Fibroblast of the aortic adventitia (primary cell): Measurements from ENCODE around the gene LSG1. TPM values are rescaled to one million over a fixed set of nuclear protein-coding genes. Genes with fewer than 3 reads are reported as not detected.
A peak's percentile ranks its signal among the peaks of the same experiment; 100 is the strongest.

Experiments
- DNase-seq: peaks from one replicate; pipeline ENCODE4 v3.0.0-alpha.2; 2010; ENCODE audit warnings: low read depth
- H3K4me3 ChIP-seq: 2 replicates; pipeline ENCODE4 v1.5.1; 2011; ENCODE audit warnings: low read depth, mild to moderate bottlenecking, control low read depth, low read length, moderate library complexity
- CTCF ChIP-seq: IDR thresholded peaks from 2 replicates; pipeline ENCODE4 v1.5.1; 2011; ENCODE audit warnings: mild to moderate bottlenecking, low read length, control low read depth, inconsistent platforms; ENCODE audit not compliant: insufficient read depth
- total RNA-seq: library from RNA; depleted of rRNA; stranded (reverse); fragments of >200 nt; gene quantifications from 2 replicates; pipeline ENCODE4 v1.2.3, GENCODE V29; 2012; ENCODE audit warnings: low replicate concordance

The LSG1 gene
- total RNA-seq, 1 donor = 30.6 TPM

GRCh38 chr3:194620196-194620595 lies 51.8 kb downstream of the LSG1 start:
- TF ChIP-seq CTCF = no peak
- DNase-seq = no peak
- no peak overlapping the region for H3K4me3 ChIP-seq

- TF ChIP-seq CTCF = no peak
- DNase-seq = no peak
Observed at GRCh38 chr3:194619741-194620140, 52.2 kb downstream of the LSG1 start.

GRCh38 chr3:194618858-194619608 lies 53.0 kb downstream of the LSG1 start:
- TF ChIP-seq CTCF = no peak
- DNase-seq = no peak
- H3K4me3 ChIP-seq = no peak overlapping the region

More at GRCh38 chr3:194619741-194620140, 52.2 kb downstream of the LSG1 start:
- no peak overlapping the region for H3K4me3 ChIP-seq

- H3K4me3 ChIP-seq = no peak overlapping the region
- TF ChIP-seq CTCF = no peak
- peak; percentile 37 for DNase-seq
Observed at GRCh38 chr3:194617827-194618226, 54.2 kb downstream of the LSG1 start.

- TF ChIP-seq CTCF = no peak
- H3K4me3 ChIP-seq = no peak overlapping the region
- DNase-seq = no peak
Observed at GRCh38 chr3:194617143-194617671, 54.8 kb downstream of the LSG1 start.

GRCh38 chr3:194615226-194615625 lies 56.8 kb downstream of the LSG1 start:
- no peak for TF ChIP-seq CTCF
- DNase-seq = no peak
- H3K4me3 ChIP-seq = no peak overlapping the region
